NCI-H460 (cell line): ENCODE results near the gene PLEKHA5. TPM values are rescaled to one million over a fixed set of nuclear protein-coding genes. Genes with fewer than 3 reads are reported as not detected.

ENCODE experiments used
- DNase-seq: peaks from one replicate; pipeline ENCODE4 v3.0.0-alpha.2; 2016; ENCODE audit warnings: low read depth; ENCODE audit errors: extremely low read depth
- total RNA-seq: library from RNA; depleted of rRNA; stranded (reverse); fragments of >200 nt; shearing (Covaris generic); gene quantifications from 2 replicates; pipeline ENCODE4 v1.2.3, GENCODE V29; 2014

Gene PLEKHA5
- total RNA-seq, 1 experiment from 2014 or later, result 53.9 TPM

DNA sequence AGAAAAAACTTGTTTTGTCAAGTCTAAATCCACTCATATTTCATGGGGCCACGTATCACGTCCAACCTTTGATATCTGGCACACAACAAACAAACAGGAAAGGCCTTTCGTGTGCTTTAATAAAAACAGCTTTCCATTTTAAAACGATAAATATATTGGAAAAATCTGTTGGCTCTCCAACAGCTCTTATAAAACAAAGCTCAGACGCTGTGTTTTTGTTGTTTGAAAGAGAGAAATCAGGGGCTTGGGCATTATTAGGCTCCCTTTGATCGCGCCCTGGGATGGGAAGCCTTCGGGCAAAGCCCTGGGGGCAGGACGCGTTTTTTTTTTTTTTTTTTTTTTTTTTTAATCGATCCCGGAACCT lies 429 bp upstream of the PLEKHA5 start:
- no peak for DNase-seq

DNA sequence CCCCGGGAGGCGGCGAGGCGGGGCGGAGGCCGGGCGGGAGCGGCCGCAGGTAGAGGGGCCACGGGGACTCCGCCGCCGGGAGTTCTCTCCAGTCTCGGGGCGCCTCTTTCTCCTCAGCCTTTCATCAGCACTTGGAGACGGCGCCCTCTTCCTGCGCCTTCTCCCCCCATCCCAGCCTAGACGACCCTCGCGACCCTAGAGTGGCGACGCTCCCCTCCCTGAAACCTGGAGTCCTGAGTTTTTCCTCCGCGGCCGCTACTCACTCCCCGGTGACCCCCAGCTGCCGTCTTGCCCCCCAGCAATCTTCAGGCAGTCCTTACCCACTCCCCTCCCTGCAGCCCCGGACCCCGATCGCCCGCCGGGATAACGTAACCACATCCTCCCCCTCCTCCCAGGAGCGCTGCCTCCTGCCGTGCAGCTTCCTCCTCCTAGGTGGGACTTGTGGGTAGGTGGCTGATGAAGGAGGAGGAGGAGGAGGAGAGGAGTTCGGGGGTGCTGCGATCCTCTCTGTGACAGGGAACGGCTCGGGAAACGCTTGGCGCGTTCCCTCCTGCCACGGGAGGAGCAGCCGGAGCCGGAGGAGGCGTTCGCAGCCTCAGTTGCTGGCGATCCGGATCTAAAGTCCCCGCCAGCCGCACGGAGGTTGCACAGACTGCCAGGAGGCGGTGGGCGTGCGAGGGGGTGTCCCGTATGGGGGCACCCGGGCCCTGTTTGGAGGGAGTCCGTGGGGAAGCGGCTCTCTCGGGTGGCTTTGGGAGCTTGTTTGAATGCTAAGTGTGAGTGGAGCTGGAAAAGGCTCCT lies 891 bp downstream of the PLEKHA5 start:
- no peak for DNase-seq

DNA sequence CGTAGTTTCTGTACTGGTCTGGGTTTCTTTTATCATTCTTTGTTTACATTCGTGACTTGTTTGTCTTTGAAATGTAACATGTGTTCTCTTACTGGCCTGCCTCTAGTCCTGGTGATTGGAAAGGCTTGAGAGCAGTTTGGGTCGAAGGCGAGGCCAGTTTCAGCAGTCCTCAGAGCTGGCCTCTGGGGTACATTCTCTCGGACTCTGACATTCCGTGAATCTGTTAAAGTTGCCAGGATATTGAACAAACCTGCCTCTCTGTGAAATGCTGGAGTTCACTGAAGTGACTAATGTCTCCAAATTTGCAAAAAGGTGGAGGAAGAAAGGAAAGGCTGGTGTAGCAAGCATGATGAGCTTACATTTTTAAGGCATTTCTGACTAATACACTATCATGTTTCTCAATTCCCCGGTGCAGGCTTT lies 1.5 kb downstream of the PLEKHA5 start:
- DNase-seq, result peak; percentile 7

DNA sequence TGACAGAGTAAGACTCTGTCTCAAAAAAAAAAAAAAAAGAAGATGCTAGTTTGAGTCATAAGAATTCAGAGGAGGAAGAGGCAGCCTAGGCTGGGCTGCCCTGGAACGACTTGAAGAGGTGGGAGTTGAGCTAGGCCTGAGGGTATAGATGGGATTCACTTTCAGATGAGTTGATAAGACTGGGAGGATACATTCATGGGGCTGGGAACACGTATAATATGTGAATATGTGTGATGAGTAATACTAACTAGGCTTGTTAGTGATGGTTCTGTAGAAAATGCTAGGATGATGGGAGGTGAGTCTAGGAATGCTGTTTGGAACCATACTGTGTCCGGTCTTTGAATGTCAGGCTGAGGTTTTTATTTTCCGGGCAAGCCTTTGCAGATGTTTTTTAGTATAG lies 9.0 kb downstream of the PLEKHA5 start:
- no peak for DNase-seq

DNA sequence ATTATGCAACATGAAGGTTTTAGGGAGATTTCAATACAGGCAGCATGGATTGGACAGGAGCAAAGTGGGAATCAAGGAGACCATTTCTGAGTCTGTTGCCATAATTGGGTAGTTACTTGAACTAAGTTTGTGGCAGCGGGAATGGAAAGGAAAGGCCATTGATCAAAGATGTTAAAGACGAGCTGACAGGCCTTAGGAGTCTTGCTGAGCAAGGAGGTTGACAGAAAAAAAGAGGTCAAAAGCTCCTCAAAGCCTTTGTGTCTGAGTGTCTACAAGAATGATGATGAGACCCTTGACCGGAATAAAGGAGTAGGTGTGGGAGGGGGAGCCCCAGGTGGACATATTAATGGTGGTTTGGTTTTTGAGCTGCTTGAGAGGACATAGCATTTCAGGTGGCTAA lies 9.4 kb downstream of the PLEKHA5 start:
- DNase-seq, result no peak

DNA sequence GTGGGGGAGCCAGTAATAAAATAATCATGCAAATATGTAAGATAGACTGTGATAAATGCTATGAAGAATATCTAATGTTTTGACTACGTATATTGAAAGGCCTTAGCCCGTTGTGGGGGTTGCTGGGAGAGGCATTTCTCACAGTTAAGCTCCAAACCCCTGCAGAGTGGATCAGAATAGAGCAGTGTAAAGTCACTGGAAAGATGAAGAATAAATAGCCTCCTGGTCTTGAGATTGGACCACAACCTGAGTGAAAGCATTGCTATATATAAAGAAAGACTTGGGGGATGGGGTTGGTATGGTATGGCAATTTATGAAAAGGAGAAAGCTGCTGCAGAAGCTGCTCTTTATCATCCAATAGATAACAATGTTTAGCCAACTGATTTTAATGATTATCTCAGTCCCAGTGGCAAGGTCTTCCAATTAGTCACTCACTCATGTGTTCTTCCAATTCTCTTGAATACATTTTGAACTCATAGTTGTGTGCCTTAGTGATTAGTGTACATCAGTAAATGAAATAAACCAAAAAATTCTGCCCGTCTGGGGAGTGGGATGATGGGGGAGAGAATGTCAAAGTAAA lies 10.2 kb downstream of the PLEKHA5 start:
- no peak for DNase-seq

DNA sequence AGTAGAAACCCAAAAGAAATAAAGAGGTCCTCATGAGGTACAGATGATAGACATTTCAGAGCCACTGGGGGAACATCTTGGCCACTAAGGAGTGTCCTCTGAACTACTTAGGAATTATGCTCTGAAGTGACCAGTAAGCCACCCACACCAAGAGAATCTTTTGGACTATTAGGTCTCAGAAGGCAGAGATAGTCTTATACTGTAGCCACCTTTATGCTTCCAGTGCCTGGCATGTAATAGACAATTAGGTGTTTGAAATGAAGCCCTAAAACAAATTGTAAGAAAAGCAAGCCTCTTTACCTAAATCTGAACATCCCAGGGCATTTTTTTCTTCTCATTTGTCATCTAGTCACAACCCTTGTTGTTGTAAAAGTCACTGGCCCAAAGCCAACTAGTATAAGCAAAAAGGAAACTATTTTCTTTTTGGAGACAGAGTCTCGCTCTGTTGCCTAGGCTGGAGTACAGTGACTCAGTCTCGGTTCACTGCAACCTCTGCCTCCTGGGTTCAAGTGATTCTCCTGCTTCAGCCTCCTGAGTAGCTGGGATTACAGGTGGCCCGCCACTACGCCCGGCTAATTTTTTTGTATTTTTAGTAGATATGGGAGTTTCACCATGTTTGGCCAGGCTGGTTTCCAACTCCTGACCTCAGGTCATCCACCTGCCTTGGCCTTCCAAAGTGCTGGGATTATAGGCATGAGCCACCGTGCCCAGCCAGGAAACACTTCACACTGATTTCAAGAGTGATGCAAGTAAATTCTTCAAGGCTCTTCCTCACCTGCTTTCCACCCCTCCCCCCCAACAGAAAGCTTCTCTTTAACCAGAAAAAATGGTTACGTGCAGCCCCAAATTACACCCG lies 11.1 kb downstream of the PLEKHA5 start:
- no peak for DNase-seq

DNA sequence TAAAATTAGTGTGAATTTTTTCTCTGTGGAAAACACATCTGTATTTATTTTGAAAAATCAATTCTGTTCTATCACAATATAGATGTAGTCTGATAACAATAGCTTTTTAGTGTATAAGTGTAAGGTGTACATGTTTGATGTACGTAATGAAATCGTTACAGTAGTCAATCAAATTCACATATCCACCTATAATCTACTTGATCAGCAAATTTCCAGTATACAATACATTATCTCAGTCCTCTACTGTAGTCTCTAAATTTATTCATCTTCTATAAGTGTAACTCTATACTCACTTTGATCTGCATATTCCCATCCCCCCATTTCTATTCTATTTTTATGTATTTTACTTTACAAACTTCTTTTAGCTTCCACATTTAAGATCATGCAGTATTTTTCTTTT lies 13.0 kb downstream of the PLEKHA5 start:
- no peak for DNase-seq

DNA sequence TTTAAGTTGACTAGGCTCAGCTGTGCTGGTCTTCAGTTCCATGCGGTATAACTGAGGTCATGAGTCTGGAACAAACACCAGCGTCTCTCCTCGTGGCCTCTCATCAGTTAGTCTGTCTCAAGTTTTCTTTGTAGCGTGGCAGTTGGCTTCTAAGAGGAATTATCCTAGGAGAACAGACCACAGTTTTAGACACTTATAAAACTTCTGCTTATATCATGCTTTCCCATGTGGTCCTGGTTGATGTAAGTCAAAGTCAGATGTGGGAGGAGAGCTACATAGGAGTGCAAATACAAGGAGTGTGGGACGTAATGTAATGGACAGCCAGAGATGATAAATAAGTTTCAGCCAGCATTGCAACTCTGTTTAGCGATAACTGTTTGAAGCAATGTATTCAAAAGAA lies 14.8 kb downstream of the PLEKHA5 start:
- DNase-seq, result no peak

DNA sequence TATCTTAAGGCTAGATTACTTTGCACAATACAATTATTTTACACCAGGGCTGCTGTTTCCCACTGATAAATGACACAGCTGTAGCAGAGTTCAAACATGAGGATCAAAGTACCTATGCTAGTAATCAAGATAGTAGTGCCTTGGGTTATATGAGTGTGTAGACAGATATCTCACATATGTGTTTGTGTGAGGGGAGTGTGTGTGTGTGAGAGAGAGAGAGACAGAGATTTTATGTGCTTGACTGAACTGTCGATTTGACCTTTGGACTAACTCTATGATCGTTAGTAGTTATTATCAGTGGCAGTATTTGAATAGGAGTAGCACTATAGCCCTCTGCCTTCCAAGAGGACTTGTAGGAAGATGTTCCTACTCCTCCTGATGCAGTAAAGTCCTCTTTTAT lies 15.5 kb downstream of the PLEKHA5 start:
- DNase-seq, result no peak

DNA sequence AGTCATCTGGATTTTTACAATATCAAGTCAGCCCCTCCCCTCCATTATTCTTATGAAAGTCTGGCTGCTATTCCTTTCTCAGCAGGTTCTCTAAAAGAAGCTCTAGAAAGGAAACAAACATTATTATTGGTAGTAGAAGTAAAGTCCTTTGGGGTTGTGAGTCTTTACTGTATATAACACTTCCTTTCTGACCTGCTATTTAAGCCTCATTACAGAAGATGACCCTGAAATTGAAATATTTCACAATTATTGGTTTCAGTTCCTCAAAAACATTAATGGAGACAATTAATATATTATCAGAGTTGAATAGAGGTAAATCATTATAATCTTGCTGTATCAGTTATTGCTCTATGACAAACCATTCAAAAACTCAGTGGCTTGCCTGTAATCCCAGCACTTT lies 19.3 kb downstream of the PLEKHA5 start:
- no peak for DNase-seq

DNA sequence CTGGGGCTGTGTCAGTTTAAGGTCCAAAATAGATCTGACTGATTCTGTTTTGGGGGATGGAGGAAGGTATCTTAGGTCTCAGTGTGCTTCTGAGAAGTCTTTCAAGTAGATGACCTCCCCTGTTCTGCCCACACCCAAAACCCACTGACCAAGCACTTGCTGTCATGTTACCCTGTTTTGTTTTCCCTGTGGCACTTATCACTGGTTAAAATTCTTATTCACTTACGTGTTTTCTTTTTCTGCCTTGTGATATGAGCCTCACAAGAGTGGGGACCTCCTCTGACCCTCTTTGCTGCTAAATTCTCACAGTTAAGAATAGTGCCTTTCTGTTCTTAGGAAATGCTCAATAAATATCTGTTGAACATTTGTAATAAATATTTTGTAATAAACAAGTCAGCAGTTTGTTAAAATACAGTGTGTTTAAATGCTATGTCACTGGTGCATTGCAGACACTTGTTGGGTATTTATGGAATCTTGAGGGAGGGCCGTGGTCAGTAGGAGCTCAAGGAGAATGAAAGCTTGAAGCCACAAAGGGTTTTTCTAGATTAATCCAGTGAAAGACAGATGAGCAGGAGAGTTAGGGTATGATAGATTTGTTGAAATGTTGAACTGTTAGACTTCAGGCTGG lies 20.9 kb downstream of the PLEKHA5 start:
- no peak for DNase-seq

DNA sequence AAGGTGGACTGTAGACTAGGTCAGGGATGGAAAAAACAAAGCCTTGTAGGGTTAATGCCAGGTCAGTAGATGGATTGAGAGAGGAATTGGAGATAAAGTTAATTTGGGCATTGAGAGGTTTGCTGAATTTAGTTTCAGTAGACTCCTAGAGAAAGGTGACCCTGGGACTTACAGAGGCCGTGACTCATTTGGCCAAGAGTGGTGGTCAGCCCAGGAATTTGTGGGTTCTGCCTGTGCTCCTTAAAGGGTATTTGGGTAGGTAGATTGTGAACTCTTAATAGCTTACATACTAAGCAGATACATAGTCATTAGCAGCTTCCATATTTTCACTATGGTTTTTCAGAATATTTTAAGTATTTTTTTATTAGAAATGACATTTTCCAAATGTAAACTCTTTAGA lies 21.8 kb downstream of the PLEKHA5 start:
- DNase-seq, result no peak

DNA sequence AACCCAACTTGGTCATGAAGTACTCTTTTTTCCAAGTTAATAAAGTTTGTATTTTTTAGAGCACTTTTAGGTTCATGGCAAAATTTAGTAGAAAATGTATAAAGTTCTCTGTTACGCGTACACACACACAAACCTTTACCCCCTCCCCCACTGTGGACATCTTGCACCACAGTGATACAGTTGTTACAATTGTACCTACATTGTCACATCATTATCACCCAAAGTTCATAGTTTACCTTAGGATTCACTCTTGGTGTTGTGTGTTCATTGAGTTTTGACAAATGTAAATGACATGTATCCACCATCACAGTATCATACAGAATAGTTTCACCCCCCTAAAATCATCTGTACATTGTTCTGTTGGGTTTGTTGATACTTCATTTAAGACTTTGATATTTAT lies 23.9 kb downstream of the PLEKHA5 start:
- no peak for DNase-seq

DNA sequence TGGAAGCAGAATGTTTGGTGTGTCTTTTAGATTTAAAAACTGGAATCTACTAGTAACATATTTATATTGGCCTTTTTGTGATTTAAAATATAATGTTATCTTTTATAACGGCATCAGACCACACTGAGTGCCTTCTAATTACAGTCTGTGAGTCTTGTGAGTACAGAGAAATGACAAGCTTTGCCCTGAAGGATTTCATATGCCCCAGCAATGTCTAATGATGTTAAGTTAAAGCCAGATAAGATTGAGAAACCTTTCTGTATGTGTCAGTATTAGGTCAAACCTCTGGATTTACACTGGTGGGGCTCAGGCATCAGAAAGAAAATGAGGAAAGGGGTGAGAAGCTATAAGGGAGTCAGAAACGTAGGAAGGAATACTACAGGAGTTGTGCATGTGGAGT lies 25.2 kb downstream of the PLEKHA5 start:
- DNase-seq, result no peak

DNA sequence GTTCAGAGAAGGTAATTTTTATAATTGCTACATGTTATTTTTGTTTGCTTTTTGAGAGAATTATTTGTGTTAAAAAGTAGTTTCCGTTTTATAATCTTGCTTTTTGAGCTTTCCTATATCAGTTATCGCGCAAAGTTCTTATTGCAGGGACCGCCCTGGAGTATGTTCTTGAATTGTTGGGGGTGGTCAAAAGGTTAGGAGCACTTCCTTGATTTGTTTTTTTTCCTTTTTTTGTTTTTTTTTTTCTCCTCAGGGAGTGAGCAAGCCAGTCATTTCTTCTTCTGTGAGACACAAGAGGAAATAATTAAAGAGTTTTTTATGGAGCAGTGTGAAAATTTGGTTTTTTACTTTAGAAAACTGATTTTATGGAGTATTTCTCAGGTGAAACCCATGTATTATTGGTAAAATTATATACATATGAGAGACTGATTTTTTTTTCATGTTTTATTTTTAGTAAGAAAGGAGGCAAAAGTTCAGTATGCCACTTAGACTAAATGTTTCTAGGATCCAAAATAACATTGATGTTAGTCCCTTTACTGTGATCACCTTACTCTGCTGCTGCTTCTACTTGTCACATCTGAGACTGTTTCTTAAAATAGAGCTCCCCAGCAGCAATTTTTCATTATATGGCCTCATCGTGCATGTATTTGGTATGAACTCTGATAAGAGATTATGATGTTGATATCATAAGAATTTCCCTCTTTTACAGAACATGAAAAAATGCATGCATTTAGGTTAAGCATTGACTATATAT lies 26.6 kb downstream of the PLEKHA5 start:
- DNase-seq, result no peak

DNA sequence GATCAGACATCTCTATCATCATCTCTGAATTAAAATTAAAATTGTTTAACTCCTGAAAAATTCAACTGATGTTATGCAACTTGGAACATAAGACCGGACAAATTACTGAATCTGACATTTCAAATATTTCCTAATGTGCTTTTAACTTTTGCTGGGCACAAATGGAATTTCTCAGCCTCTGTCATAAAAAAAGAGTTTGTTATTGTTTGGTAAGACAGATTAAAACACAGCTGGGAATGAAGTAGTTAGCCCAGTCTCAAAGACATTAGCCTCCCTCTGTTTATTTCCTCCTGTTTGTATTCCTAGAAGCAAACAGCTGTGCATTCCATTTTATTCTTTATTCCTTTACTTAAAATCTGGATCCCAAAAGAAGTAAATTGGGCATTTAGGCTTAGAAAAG lies 29.4 kb downstream of the PLEKHA5 start:
- no peak for DNase-seq

DNA sequence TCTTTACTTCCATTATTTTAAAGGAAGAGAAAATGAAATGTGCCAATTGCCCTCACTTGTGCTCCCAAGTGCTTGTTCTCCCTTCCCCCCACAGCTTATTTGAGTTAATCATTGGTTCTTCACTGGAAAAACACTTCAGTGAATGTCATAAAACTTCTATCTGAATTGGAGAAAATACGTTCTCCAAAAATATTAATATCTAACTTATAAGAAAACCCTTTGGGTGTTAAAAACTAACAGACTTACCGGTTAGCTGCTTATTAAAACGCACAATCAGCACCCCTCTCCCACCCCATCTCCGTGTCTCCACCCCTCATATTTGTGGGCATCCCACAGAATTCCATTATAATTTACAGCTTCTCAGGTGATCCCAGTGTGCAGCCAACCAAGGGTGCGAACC lies 31.7 kb downstream of the PLEKHA5 start:
- no peak for DNase-seq

DNA sequence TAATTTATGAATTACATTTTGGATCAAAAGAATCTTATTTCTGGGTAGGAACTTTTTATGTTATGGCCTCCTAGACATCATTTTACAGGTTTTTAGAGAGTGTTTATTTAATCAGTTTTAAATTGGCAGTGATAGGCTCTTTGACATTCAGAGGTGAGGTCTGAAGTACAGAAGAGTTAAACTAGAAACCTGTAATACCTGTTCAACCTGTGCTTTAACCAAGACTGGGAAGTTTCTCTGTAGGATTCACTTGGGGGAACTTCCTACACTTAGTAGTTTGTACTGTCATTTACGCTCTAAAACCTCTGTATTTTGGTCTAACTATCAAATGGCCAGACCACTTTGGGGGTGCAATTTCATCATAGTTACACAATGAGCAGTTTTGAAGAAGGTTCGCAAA lies 35.9 kb downstream of the PLEKHA5 start:
- no peak for DNase-seq

DNA sequence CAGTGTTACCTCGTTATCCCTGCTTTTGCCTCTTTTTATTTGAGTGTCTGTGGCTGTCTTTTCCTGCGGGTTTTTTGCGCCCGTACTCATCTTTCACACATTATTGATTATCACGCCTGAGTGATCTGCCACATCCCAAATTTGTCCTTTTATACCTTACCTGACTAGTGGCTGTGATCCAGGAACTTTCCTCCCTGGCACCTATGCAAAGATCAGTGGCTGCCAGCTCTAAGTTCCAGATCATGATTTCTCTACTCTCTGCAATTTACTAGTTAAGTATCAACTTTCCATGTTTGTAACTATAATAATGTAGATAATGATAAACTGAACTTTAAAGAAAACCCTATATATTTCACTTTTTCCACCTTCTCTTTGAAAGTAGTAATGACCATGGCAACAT lies 36.9 kb downstream of the PLEKHA5 start:
- DNase-seq, result no peak

DNA sequence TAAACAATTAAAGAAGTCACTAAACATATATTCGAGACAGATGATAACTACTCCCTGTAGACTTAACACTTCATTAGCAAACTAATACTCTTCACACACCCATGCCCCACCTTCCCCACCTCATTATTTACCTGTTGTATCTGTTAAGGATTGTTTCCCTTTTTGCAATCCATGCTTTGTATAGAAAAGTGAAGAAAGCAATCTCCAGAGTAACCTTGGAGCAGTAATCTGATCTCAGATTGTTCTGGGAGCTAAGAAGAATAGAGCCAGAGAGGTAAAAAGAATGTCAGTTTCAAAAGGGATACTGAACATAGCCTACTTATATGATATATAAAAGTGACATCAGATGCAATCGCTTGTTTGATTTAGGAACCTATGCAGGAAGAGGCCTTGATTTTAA lies 37.4 kb downstream of the PLEKHA5 start:
- DNase-seq, result no peak
